WTC11 (cell line): ENCODE data around the gene PLEKHA1. TPM values are rescaled to one million over a fixed set of nuclear protein-coding genes. Genes with fewer than 3 reads are reported as not detected.

Experiments
- ATAC-seq: fragments of 200-7000 bp; cut with Tn5 transposase; 2 replicates; pipeline ENCODE4 v1.10.0; 2021; ENCODE audit warnings: mild to moderate bottlenecking, moderate library complexity
- CTCF ChIA-PET: fragments of 300-600 bp; sonication (Branson Sonifier 250); formaldehyde crosslinking; loops from one replicate; lab custom pipeline; 2021; ENCODE audit warnings: antibody characterized with exemption; lab: Charles Lee
- POLR2A ChIA-PET: fragments of 350-600 bp; sonication (Branson Sonifier 250); formaldehyde crosslinking; loops from one replicate; lab custom pipeline; 2021; ENCODE audit warnings: antibody characterized with exemption; lab: Charles Lee
- DNase-seq: peaks from one replicate; pipeline ENCODE4 v3.0.0; 2021; ENCODE audit warnings: low spot score
- H3K27ac Mint-ChIP-seq: 2 replicates; pipeline ENCODE4 v1.8.0; 2021; ENCODE audit warnings: mixed read lengths
- H3K27me3 Mint-ChIP-seq: 2 replicates; pipeline ENCODE4 v1.8.0; 2021; ENCODE audit warnings: low read depth, mild to moderate bottlenecking, moderate library complexity, mixed read lengths
- H3K36me3 Mint-ChIP-seq: 2 replicates; pipeline ENCODE4 v1.8.0; 2021; ENCODE audit warnings: mixed read lengths
- H3K4me1 Mint-ChIP-seq: 2 replicates; pipeline ENCODE4 v1.8.0; 2022; ENCODE audit warnings: mixed read lengths
- H3K4me3 Mint-ChIP-seq: 2 replicates; pipeline ENCODE4 v1.8.0; 2021; ENCODE audit warnings: mild to moderate bottlenecking, moderate library complexity, mixed read lengths
- H3K9me3 Mint-ChIP-seq: 2 replicates; pipeline ENCODE4 v1.8.0; 2021; ENCODE audit warnings: mixed read lengths
- CREB1 ChIP-seq: sonication (generic); formaldehyde crosslinking; IDR thresholded peaks from 2 replicates; pipeline ENCODE4 v1.8.0; 2023; ENCODE audit warnings: mild to moderate bottlenecking, missing genetic modification reagents
- EMX1 ChIP-seq: fragments of 250-450 bp; sonication (Bioruptor Pico); IDR thresholded peaks from 2 replicates; pipeline ENCODE4 v1.8.0; 2021; ENCODE audit warnings: mild to moderate bottlenecking
- ESRRA ChIP-seq: sonication (generic); formaldehyde crosslinking; IDR thresholded peaks from 2 replicates; pipeline ENCODE4 v1.8.1; 2022; ENCODE audit warnings: mild to moderate bottlenecking, missing genetic modification reagents, borderline replicate concordance
- FOXJ3 ChIP-seq: sonication (generic); formaldehyde crosslinking; IDR thresholded peaks from 2 replicates; pipeline ENCODE4 v1.9.0; 2021; ENCODE audit warnings: missing genetic modification reagents, mild to moderate bottlenecking, borderline replicate concordance
- GABPB1 ChIP-seq: sonication (generic); formaldehyde crosslinking; IDR thresholded peaks from 2 replicates; pipeline ENCODE4 v1.8.1; 2023; ENCODE audit warnings: mild to moderate bottlenecking, missing genetic modification reagents
- GRHL2 ChIP-seq: fragments of 250-450 bp; sonication (Bioruptor Pico); IDR thresholded peaks from 2 replicates; pipeline ENCODE4 v1.8.0; 2022; ENCODE audit warnings: mild to moderate bottlenecking, moderate library complexity; ENCODE audit not compliant: insufficient replicate concordance, severe bottlenecking
- GTF2I ChIP-seq: fragments of 250-450 bp; sonication (Bioruptor Pico); conservative IDR thresholded peaks from 2 replicates; pipeline ENCODE4 v1.4.0; 2021; ENCODE audit warnings: mild to moderate bottlenecking
- IRF2 ChIP-seq: sonication (generic); formaldehyde crosslinking; IDR thresholded peaks from 2 replicates; pipeline ENCODE4 v1.8.0; 2022; ENCODE audit warnings: low read depth, missing genetic modification reagents, borderline replicate concordance
- PRRX2 ChIP-seq: fragments of 250-450 bp; sonication (Bioruptor Pico); IDR thresholded peaks from 2 replicates; pipeline ENCODE4 v1.8.0; 2021; ENCODE audit warnings: mild to moderate bottlenecking
- RELA ChIP-seq: sonication (generic); formaldehyde crosslinking; IDR thresholded peaks from 2 replicates; pipeline ENCODE4 v1.8.1; 2022; ENCODE audit warnings: missing genetic modification reagents, mild to moderate bottlenecking, borderline replicate concordance
- SMAD3 ChIP-seq: sonication (generic); formaldehyde crosslinking; IDR thresholded peaks from 2 replicates; pipeline ENCODE4 v1.8.0; 2022; ENCODE audit warnings: missing genetic modification reagents, mild to moderate bottlenecking, borderline replicate concordance
- SMAD4 ChIP-seq: sonication (generic); formaldehyde crosslinking; IDR thresholded peaks from 2 replicates; pipeline ENCODE4 v1.8.0; 2022; ENCODE audit warnings: mild to moderate bottlenecking, missing genetic modification reagents
- SP1 ChIP-seq: sonication (generic); formaldehyde crosslinking; conservative IDR thresholded peaks from 2 replicates; pipeline ENCODE4 v1.8.1; 2022; ENCODE audit warnings: missing genetic modification reagents
- TEAD1 ChIP-seq: sonication (generic); formaldehyde crosslinking; IDR thresholded peaks from 2 replicates; pipeline ENCODE4 v1.8.0; 2022; ENCODE audit warnings: mild to moderate bottlenecking, missing genetic modification reagents
- TP53 ChIP-seq: sonication (generic); formaldehyde crosslinking; IDR thresholded peaks from 2 replicates; pipeline ENCODE4 v1.8.1; 2023; ENCODE audit warnings: mild to moderate bottlenecking, missing genetic modification reagents
- ZBTB21 ChIP-seq: sonication (generic); formaldehyde crosslinking; IDR thresholded peaks from 2 replicates; pipeline ENCODE4 v1.8.1; 2023; ENCODE audit warnings: mild to moderate bottlenecking, missing genetic modification reagents, borderline replicate concordance
- ZNF396 ChIP-seq: fragments of 250-450 bp; sonication (Bioruptor Pico); IDR thresholded peaks from 2 replicates; pipeline ENCODE4 v1.8.0; 2021; ENCODE audit warnings: mild to moderate bottlenecking, moderate library complexity, borderline replicate concordance
- total RNA-seq: library from RNA; stranded (reverse); gene quantifications from 3 replicates; pipeline ENCODE4 v1.2.3, GENCODE V29; 2021
- TF ChIP-seq, protein P1 (sequence below): sonication (generic); formaldehyde crosslinking; IDR thresholded peaks from 2 replicates; pipeline ENCODE4 v1.8.0; 2023; ENCODE audit warnings: missing genetic modification reagents, mild to moderate bottlenecking, borderline replicate concordance
- TF ChIP-seq, protein P2 (sequence below): sonication (generic); formaldehyde crosslinking; IDR thresholded peaks from 2 replicates; pipeline ENCODE4 v1.8.1; 2023; ENCODE audit warnings: mild to moderate bottlenecking, missing genetic modification reagents

Gene PLEKHA1
- total RNA-seq, 1 experiment from 2014 or later: 34.6 TPM

DNA sequence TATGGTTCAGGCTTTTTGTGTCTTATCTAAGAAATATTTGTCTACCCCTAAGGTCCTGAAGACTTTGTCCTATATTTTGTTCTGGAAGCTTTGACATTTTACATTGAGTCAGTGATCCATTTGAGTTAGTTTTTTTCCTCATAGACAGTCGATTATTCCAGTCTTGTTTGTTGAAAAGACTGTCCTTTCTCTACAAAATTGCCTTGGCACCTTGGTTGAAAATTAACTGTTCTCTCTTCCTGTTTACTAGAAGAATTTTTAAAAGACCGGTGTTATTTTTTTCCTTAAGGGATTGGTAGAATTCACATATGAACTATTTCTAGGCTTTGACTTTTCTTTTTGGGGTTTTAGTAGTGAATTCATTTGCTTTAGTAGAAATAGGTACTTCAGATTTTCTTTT is 12.0 kb downstream of the PLEKHA1 start:
- peaks cover 39% of the 10 kb centered on the region for H3K36me3 Mint-ChIP-seq
- DNase-seq: no peak
- ChIA-PET POLR2A (no interaction called here), CTCF (no interaction called here)
- no peaks in the 10 kb centered on the region for H3K27me3 Mint-ChIP-seq
- no peak for ATAC-seq
- peaks cover 26% of the 10 kb centered on the region for H3K9me3 Mint-ChIP-seq
- no peak for TF ChIP-seq ZBTB21 (CRISPR knock-in tag)
- no peak for TF ChIP-seq RELA (CRISPR knock-in tag)
- TF ChIP-seq TP53 (CRISPR knock-in tag): no peak
- TF ChIP-seq SMAD4 (CRISPR knock-in tag): no peak
- TF ChIP-seq, protein P1, sequence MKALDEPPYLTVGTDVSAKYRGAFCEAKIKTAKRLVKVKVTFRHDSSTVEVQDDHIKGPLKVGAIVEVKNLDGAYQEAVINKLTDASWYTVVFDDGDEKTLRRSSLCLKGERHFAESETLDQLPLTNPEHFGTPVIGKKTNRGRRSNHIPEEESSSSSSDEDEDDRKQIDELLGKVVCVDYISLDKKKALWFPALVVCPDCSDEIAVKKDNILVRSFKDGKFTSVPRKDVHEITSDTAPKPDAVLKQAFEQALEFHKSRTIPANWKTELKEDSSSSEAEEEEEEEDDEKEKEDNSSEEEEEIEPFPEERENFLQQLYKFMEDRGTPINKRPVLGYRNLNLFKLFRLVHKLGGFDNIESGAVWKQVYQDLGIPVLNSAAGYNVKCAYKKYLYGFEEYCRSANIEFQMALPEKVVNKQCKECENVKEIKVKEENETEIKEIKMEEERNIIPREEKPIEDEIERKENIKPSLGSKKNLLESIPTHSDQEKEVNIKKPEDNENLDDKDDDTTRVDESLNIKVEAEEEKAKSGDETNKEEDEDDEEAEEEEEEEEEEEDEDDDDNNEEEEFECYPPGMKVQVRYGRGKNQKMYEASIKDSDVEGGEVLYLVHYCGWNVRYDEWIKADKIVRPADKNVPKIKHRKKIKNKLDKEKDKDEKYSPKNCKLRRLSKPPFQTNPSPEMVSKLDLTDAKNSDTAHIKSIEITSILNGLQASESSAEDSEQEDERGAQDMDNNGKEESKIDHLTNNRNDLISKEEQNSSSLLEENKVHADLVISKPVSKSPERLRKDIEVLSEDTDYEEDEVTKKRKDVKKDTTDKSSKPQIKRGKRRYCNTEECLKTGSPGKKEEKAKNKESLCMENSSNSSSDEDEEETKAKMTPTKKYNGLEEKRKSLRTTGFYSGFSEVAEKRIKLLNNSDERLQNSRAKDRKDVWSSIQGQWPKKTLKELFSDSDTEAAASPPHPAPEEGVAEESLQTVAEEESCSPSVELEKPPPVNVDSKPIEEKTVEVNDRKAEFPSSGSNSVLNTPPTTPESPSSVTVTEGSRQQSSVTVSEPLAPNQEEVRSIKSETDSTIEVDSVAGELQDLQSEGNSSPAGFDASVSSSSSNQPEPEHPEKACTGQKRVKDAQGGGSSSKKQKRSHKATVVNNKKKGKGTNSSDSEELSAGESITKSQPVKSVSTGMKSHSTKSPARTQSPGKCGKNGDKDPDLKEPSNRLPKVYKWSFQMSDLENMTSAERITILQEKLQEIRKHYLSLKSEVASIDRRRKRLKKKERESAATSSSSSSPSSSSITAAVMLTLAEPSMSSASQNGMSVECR: no peak
- TF ChIP-seq SP1 (CRISPR knock-in tag): no peak
- no peaks in the 10 kb centered on the region for H3K4me1 Mint-ChIP-seq
- H3K4me3 Mint-ChIP-seq: no peak overlapping the region
- no peak overlapping the region for H3K27ac Mint-ChIP-seq

DNA sequence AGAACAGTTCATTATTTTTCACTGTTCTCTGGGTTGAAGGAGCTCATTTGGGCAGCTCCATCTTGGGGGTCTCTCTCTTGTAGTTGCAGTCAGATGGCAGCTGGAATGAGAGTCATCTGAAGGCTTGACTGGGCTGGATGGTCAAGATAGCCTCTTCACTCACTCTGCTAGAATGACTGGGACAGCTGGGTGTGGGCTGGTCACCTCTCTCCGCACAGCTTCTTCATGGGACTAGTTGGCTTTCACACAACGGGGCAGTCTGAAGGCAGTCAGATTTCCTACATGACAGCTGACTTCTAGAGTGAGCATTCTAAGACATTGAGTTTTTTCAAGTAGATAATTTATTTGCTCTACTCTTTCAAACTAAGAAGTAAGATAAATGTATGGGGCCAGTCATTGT is 13.1 kb downstream of the PLEKHA1 start:
- Mint-ChIP-seq H3K27me3 (no peaks in the 10 kb centered on the region), H3K9me3 (peaks cover 26% of the 10 kb centered on the region), H3K27ac (no peak overlapping the region), H3K4me3 (no peak overlapping the region), H3K4me1 (no peaks in the 10 kb centered on the region), H3K36me3 (peaks cover 39% of the 10 kb centered on the region)
- no peak for DNase-seq
- ChIA-PET POLR2A (no interaction called here), CTCF (interaction anchor here (1.1 kb wide), 1 partner anchor 13 kb away, joined by 3 read pairs; the partner anchor contains the start of gene PLEKHA1)
- ATAC-seq: no peak
- no peak for TF ChIP-seq EMX1 (CRISPR knock-in tag)
- no peak for TF ChIP-seq SP1 (CRISPR knock-in tag)
- TF ChIP-seq, all 79 proteins: peak for 0

DNA sequence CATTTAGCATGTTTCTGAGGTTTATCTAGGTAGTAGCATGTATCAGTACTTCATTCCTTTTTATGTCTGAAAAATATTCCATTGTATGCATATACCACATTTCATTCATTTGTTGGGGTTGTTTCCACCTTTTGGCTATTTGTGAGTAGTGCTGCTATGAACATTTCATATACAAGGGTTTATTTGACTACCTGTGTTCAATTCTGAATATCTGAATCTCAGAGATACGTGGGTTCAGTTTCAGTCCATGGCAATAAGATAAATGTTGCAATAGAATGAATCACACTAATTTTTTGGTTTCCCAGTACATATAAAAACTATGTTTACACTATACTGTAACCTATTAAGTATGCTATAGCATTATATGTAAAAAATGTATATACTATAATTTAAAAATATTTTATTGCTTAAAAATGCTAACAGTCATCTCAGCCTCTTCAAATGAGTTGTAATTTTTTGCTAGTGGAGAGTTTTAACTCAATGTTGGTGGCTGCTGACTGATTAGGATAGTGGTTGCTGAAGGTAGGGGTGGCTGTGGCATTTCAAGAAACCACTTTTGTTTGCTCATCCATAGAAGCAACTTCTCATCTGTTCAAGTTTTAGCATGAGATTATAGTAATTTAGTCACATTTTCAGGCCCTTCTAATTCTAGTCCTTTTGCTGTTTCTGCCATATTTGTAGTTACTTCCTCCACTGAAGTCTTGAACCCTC is 13.9 kb downstream of the PLEKHA1 start:
- Mint-ChIP-seq H3K36me3 (peaks cover 41% of the 10 kb centered on the region), H3K4me3 (no peak overlapping the region), H3K9me3 (peaks cover 26% of the 10 kb centered on the region), H3K4me1 (no peaks in the 10 kb centered on the region), H3K27ac (no peak overlapping the region), H3K27me3 (no peaks in the 10 kb centered on the region)
- no peak for ATAC-seq
- CTCF ChIA-PET: no interaction called here
- DNase-seq: no peak
- POLR2A ChIA-PET: no interaction called here
- no peak for TF ChIP-seq EMX1 (CRISPR knock-in tag)
- TF ChIP-seq PRRX2 (CRISPR knock-in tag): no peak
- TF ChIP-seq, protein P1: no peak
- TF ChIP-seq ZNF396 (CRISPR knock-in tag): no peak
- no peak for TF ChIP-seq CREB1 (CRISPR knock-in tag)
- no peak for TF ChIP-seq RELA (CRISPR knock-in tag)
- no peak for TF ChIP-seq GRHL2 (CRISPR knock-in tag)
- TF ChIP-seq GTF2I (CRISPR knock-in tag): no peak
- TF ChIP-seq GABPB1 (CRISPR knock-in tag): no peak
- TF ChIP-seq ESRRA (CRISPR knock-in tag): no peak
- TF ChIP-seq, protein P2, sequence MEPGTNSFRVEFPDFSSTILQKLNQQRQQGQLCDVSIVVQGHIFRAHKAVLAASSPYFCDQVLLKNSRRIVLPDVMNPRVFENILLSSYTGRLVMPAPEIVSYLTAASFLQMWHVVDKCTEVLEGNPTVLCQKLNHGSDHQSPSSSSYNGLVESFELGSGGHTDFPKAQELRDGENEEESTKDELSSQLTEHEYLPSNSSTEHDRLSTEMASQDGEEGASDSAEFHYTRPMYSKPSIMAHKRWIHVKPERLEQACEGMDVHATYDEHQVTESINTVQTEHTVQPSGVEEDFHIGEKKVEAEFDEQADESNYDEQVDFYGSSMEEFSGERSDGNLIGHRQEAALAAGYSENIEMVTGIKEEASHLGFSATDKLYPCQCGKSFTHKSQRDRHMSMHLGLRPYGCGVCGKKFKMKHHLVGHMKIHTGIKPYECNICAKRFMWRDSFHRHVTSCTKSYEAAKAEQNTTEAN (CRISPR knock-in tag): no peak
- TF ChIP-seq FOXJ3: no peak
- TF ChIP-seq TEAD1 (CRISPR knock-in tag): no peak
- TF ChIP-seq SMAD3 (CRISPR knock-in tag): no peak
- no peak for TF ChIP-seq IRF2 (CRISPR knock-in tag)
